ENCODE data around the gene NUP160. TPM values are rescaled to one million over a fixed set of nuclear protein-coding genes. Genes with fewer than 3 reads are reported as not detected.
A peak's percentile ranks its signal among the peaks of the same experiment; 100 is the strongest.
"Not testable (repeated sequence)": the region's sequence is repeated elsewhere in the genome, so short reads cannot be mapped to it uniquely, and the experiment has no call there.

The NUP160 gene
- total and polyA plus RNA-seq, 2 of the 4 experiments (the other 2 are of a cell fraction): 12.5 to 35.0 TPM

GRCh38 chr11:47791774-47792430 is 56.2 kb downstream of the NUP160 start:
- Histone ChIP-seq H3K27me3 (ENCODE audit: control insufficient read depth, insufficient read depth, low read length) (no peaks in the 10 kb centered on the region), H3K14ac (replicated peaks; ENCODE audit: low read depth, low read length) (no peak overlapping the region), H3K36me3 (ENCODE audit: control insufficient read depth, insufficient read depth, low read length) (peaks cover 35% of the 10 kb centered on the region), H3K9me3 (ENCODE audit: control insufficient read depth, insufficient read depth, low read length) (no peaks in the 10 kb centered on the region), H2AK5ac (ENCODE audit: low read depth, low read length) (no peak overlapping the region), H3K18ac (ENCODE audit: low read depth, low read length) (peak overlapping the region; percentile 63; the same call in 1 of the 2 replicates), H2AK9ac (replicated peaks; ENCODE audit: low read depth, low read length, poor library complexity) (no peak overlapping the region), H3K9ac (ENCODE audit: low read depth, low read length) (no peak overlapping the region), H3K4me3 (ENCODE audit: insufficient read depth, low read depth, low read length) (no peak overlapping the region), H3K4me1 (ENCODE audit: control insufficient read depth, insufficient read depth, low read length) (peaks cover 4% of the 10 kb centered on the region; the same call in 1 of the 2 replicates), H2AFZ (replicated peaks; ENCODE audit: low read length, poor library complexity) (no peak overlapping the region), H4K20me1 (ENCODE audit: insufficient read depth, low read length) (no peaks in the 10 kb centered on the region), H3K56ac (ENCODE audit: extremely low read depth, insufficient read depth, low read length) (no peak overlapping the region), H3K4me2 (ENCODE audit: low read depth, low read length) (peak overlapping the region; percentile 31), H3K23ac (ENCODE audit: low read depth, low read length) (no peak overlapping the region), H2BK15ac (ENCODE audit: low read depth, low read length) (no peak overlapping the region), H2BK5ac (ENCODE audit: low read depth, low read length, poor library complexity, severe bottlenecking) (peak overlapping the region; percentile 74), H3K79me1 (ENCODE audit: low read depth in 1 of 2, low read length in 2 of 2) (peaks cover 2 to 4% of the 10 kb centered on the region in 2 experiments; a peak in 2 of 4 replicates), H4K8ac (ENCODE audit: low read depth in 2 of 2, low read length in 2 of 2) (no peak overlapping the region), H2BK120ac (ENCODE audit: low read depth, low read length) (no peak overlapping the region; the same call in 1 of the 2 replicates), H3K9me1 (ENCODE audit: insufficient read depth, low read length) (no peaks in the 10 kb centered on the region), H4K5ac (ENCODE audit: low read depth, low read length) (0 out of 2 replicates have a peak overlapping the region, but pooled peaks have one; percentile 13), H2BK20ac (ENCODE audit: low read depth, low read length) (no peak overlapping the region), H3K27ac (ENCODE audit: insufficient read depth, low read length) (peak overlapping the region; percentile 75; the same call in 1 of the 2 replicates), H3K4ac (ENCODE audit: low read depth, low read length) (no peak overlapping the region), H4K91ac (ENCODE audit: insufficient read depth, low read depth, low read length) (no peak overlapping the region)
- TF ChIP-seq MXI1 (IDR thresholded peaks at IDR 0.05; ENCODE audit: borderline replicate concordance, low read depth, low read length) (no peak), NFE2L2 (IDR thresholded peaks at IDR 0.05; ENCODE audit: low read depth, low read length) (no peak), ELK1 (IDR thresholded peaks at IDR 0.05; ENCODE audit: borderline replicate concordance, low read depth, low read length) (no peak)
- in situ Hi-C loops (cut with MboI; ENCODE audit: low sequenced_read_pairs) (no loop called here), dilution Hi-C loops (cut with HindIII; ENCODE audit: low sequenced_read_pairs, unreplicated experiment) (no loop called here), intact Hi-C loops (cut with micrococcal nuclease) (no loop called here)
- no CpG with 5 or more reads among the region's 4 CpGs for WGBS, 2 experiments (ENCODE audit: extremely low coverage in 2 of 2, insufficient read length in 1 of 2)
- DNase-seq: peak; percentile 28
- POLR2A ChIA-PET (ENCODE audit: unreplicated experiment): no interaction called here
- CTCF ChIA-PET: interaction anchor here (1.5 kb wide), 1 partner anchor 8 kb away, joined by 4 read pairs; no protein-coding TSS in a partner anchor
- BruUV-seq (replicated peaks): no TSS peak
- ATAC-seq (ENCODE audit: low read depth): peak; percentile 15; the same call in 1 of the 2 replicates

- H3K4me1 ChIP-seq (ENCODE audit: control insufficient read depth, insufficient read depth, low read length); H4K5ac ChIP-seq (ENCODE audit: low read depth, low read length); H4K91ac ChIP-seq (ENCODE audit: insufficient read depth, low read depth, low read length); H2BK20ac ChIP-seq (ENCODE audit: low read depth, low read length); H2AK9ac ChIP-seq (replicated peaks; ENCODE audit: low read depth, low read length, poor library complexity); H3K9me1 ChIP-seq (ENCODE audit: insufficient read depth, low read length); H3K4ac ChIP-seq (ENCODE audit: low read depth, low read length); H3K27ac ChIP-seq (ENCODE audit: insufficient read depth, low read length); H2BK120ac ChIP-seq (ENCODE audit: low read depth, low read length); dilution Hi-C loops (cut with HindIII; ENCODE audit: low sequenced_read_pairs, unreplicated experiment); H3K4me3 ChIP-seq (ENCODE audit: insufficient read depth, low read depth, low read length); H3K4me2 ChIP-seq (ENCODE audit: low read depth, low read length); ATAC-seq (ENCODE audit: low read depth); H2AFZ ChIP-seq (replicated peaks; ENCODE audit: low read length, poor library complexity); H2BK5ac ChIP-seq (ENCODE audit: low read depth, low read length, poor library complexity, severe bottlenecking); BruUV-seq (replicated peaks); H3K56ac ChIP-seq (ENCODE audit: extremely low read depth, insufficient read depth, low read length); DNase-seq; H3K14ac ChIP-seq (replicated peaks; ENCODE audit: low read depth, low read length); H4K8ac ChIP-seq (ENCODE audit: low read depth in 2 of 2, low read length in 2 of 2); POLR2A ChIA-PET (ENCODE audit: unreplicated experiment); H4K20me1 ChIP-seq (ENCODE audit: insufficient read depth, low read length); H2AK5ac ChIP-seq (ENCODE audit: low read depth, low read length); H3K27me3 ChIP-seq (ENCODE audit: control insufficient read depth, insufficient read depth, low read length); H3K79me1 ChIP-seq (ENCODE audit: low read depth in 1 of 2, low read length in 2 of 2); in situ Hi-C loops (cut with MboI; ENCODE audit: low sequenced_read_pairs); H3K9me3 ChIP-seq (ENCODE audit: control insufficient read depth, insufficient read depth, low read length); H3K18ac ChIP-seq (ENCODE audit: low read depth, low read length); intact Hi-C loops (cut with micrococcal nuclease); H3K23ac ChIP-seq (ENCODE audit: low read depth, low read length); H3K9ac ChIP-seq (ENCODE audit: low read depth, low read length); H2BK15ac ChIP-seq (ENCODE audit: low read depth, low read length): not testable (repeated sequence)
- H3K36me3 ChIP-seq (ENCODE audit: control insufficient read depth, insufficient read depth, low read length): peaks cover 34% of the 10 kb centered on the region
- no CpG with 5 or more reads among the region's 8 CpGs for WGBS, 2 experiments (ENCODE audit: extremely low coverage in 2 of 2, insufficient read length in 1 of 2)
- CTCF ChIA-PET: interaction anchor here (0.9 kb wide), 1 partner anchor 9 kb away, joined by 7 read pairs; no protein-coding TSS in a partner anchor
Measured at GRCh38 chr11:47790017-47790416, 58.1 kb downstream of the NUP160 start.
